Measurements from ENCODE around the gene HMGCR.
"Not testable (repeated sequence)": the region's sequence is repeated elsewhere in the genome, so short reads cannot be mapped to it uniquely, and the experiment has no call there.

HMGCR gene

DNA sequence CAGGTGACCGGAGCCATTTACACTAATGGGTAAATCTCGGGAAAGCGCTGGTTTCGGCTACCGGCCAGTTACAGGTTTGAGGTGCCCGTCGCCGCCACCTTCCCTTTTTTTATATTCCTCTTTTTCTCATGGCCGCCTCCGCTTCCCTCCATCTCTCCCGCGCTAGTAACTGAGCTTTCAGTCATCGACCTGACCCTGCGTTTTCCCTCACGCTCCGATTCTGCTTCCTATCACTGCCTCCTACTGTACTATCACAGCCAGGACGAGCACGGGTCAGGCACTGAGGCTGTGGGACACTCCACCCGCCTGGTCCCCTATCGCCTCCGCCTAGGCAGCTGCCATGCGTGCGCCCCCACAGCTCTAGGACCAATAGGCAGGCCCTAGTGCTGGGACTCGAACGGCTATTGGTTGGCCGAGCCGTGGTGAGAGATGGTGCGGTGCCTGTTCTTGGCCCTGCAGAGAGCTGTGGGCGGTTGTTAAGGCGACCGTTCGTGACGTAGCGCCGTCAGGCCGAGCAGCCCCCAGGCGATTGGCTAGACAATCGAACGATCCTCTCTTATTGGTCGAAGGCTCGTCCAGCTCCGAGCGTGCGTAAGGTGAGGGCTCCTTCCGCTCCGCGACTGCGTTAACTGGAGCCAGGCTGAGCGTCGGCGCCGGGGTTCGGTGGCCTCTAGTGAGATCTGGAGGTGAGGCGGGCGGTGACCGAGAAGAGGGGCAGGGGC is at the start of gene HMGCR:
HMGCR (plus strand) TSS at position 606 of the 722 bp plus-strand sequence. CDS start 5,386 bp downstream, outside the sequence.
- FAIRE-seq: peak; percentile 99

- not testable (repeated sequence) for FAIRE-seq
These were observed 45.2 kb upstream of the HMGCR start for GRCh38 chr5:75291844-75292243.

- FAIRE-seq: no peak
These were observed 36.9 kb upstream of the HMGCR start for GRCh38 chr5:75300084-75300483.

GRCh38 chr5:75303419-75303818 is 33.6 kb upstream of the HMGCR start:
- no peak for FAIRE-seq

GRCh38 chr5:75304486-75304885 is 32.5 kb upstream of the HMGCR start:
- FAIRE-seq: not testable (repeated sequence)

- FAIRE-seq: no peak
These were observed 30.3 kb upstream of the HMGCR start for GRCh38 chr5:75306746-75307145.

DNA sequence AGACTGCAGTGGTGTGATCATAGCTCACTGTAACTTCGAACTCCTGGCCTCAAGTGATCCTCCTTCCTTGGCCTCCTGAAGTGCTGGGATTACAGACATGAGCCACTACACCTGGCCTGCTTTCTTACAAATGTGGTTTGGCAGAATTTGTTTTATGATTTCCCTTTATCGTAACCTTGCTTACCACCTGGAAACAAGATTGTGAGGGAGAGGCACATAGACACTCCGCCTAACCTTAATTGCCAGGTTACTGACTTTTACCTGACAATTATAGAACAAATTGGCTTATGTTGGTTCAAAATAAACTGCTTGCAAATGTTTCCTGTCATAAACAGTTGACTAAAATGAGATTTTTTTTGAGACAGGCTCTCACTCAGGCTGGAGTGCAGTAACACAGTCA is 26.8 kb upstream of the HMGCR start:
- no peak for FAIRE-seq

- not testable (repeated sequence) for FAIRE-seq
These were observed 17.9 kb upstream of the HMGCR start for GRCh38 chr5:75319148-75319547.

GRCh38 chr5:75319638-75320037 is 17.4 kb upstream of the HMGCR start:
- no peak for FAIRE-seq

DNA sequence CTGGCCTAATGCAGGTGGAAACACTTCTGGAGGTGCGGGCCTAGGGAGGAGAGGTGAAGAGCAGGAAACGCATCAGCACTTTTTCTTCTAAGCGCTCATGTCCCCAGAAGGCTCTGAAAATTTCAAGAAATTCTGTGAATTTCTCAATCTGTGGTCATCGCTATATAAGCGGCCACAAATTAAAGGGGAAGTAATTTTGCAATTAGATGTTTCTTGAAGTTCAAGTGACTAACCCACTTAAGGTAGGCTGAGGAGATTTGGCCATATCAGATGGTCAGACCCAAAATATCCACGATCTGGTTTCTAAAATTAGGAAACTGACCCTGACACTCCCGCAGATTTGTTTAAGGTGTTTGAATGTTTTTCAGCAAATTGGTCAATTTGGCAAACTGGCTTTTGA is 16.6 kb upstream of the HMGCR start:
- FAIRE-seq: no peak

GRCh38 chr5:75322066-75322465 is 15.0 kb upstream of the HMGCR start:
- peak; percentile 44 for FAIRE-seq

- FAIRE-seq: no peak
These were observed 12.2 kb upstream of the HMGCR start for GRCh38 chr5:75324791-75325190.

DNA sequence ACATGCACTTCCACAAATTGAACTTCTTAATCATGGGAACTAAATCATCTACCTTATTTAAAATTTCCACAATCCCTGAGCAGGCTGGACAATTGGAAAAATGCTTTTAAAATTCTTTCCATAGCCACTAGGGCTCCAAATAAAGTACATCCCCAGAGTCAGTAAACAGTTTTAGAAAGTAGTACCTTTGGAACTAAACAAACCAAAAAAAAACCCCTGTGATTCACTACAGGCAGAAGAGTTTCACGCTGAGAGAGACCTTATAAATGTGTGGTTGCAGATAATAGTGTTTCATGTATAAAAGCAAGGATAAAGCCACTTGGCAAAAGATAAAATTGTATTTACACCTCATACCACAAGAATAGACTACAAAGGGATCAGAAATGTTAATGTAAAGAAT is 11.8 kb upstream of the HMGCR start:
- peak; percentile 94 for FAIRE-seq

DNA sequence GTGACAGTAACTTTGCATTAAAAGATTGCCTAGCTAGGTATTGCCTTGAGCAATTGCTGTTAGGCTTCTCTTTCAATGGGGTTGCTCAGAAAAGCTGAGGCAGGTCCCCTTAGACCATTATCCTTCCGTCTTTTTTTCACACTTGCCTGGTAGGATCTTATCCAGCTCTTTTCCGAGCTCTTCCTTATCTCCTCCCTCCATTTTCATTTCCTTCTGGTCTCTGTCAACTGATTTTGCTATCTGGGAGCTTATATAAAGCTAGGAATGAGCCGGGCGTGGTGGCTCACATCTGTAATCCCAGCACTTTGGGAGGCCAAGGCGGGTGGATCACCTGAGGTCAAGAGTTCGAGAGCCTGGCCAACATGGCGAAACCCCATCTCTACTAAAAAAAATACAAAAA is 6.6 kb upstream of the HMGCR start:
- no peak for FAIRE-seq

DNA sequence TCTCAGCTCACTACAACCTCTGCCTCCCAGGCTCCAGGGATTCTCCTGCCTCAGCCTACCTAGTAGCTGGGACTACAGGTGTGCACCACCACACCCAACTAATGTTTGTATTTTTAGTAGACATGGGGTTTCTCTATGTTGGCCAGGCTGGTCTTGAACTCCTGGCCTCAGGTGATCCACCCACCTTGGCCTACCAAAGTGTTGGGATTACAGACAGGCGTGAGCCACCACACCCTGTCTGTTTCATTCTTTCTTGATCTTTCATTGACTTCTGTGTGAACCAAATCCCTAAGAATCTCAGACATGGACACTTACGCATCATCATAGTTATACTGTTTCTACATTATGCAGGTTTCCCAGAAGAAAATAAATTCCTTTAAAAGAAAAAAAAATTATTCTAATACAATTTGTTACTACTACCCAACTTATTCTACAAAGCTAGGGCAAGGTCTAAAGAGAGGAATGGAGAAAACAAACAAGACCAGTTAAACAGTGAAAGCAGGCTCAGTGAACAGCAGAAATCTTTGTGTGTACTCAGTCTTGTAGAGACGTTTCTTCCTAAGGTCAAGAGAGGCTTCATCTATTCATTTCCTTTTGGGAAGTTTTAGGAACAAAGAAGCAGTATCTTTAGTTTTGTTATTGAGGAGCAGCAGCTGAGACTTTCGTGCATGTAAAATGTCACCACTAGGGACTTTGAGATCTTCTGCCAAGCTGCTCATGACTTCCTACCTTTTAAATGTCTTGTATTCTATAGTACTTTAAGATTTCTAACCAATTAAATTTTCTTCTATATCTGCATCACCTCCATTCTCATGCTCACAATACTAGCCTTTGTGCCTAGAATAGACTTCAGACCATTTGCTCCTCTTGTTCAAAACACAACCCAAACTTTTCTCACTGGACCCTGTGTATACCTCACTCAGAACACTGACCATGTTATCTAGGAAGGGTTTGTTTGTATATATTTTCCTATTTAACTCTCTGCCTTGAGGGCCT is 5.6 kb upstream of the HMGCR start:
- no peak for FAIRE-seq

- not testable (repeated sequence) for FAIRE-seq
These were observed 3.3 kb upstream of the HMGCR start for GRCh38 chr5:75333759-75334158.

DNA sequence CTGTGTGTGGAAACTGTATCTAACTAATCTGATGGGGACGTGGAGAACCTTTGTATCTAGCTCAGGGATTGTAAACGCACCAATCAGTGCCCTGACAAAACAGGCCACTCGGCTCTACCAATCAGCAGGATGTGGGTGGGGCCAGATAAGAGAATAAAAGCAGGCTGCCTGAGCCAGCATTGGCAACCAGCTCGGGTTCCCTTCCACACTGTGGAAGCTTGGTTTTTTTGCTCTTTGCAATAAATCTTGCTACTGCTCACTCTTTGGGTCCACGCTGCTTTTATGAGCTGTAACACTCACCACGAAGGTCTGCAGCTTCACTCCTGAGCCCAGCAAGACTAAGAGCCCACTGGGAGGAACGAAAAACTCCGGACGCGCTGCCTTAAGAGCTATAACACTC is 2.6 kb upstream of the HMGCR start:
- FAIRE-seq: not testable (repeated sequence)

GRCh38 chr5:75335486-75335885 is 1.5 kb upstream of the HMGCR start:
- no peak for FAIRE-seq

- no peak for FAIRE-seq
These were observed 937 bp upstream of the HMGCR start for GRCh38 chr5:75335952-75336614.

- FAIRE-seq: no peak
These were observed 474 bp downstream of the HMGCR start for GRCh38 chr5:75337366-75338021.

DNA sequence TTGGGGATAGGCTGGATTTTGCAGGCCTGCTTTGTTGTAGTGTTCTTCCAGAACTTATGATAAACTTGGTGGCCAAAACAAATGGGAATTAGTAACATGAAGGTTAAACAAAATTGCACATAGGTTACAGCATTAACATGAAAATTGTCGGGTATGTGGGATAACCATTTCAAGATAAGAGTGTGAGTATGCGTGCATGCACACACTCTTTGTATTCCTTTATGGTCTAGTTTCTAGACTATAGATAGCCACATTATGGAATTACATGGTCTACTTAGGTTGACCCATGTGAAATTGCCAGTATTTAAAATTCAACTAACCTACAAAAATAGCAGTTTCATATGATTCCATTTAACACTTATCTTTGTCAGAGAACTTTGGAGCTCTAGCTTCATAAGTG is 1.4 kb downstream of the HMGCR start:
- FAIRE-seq: no peak

DNA sequence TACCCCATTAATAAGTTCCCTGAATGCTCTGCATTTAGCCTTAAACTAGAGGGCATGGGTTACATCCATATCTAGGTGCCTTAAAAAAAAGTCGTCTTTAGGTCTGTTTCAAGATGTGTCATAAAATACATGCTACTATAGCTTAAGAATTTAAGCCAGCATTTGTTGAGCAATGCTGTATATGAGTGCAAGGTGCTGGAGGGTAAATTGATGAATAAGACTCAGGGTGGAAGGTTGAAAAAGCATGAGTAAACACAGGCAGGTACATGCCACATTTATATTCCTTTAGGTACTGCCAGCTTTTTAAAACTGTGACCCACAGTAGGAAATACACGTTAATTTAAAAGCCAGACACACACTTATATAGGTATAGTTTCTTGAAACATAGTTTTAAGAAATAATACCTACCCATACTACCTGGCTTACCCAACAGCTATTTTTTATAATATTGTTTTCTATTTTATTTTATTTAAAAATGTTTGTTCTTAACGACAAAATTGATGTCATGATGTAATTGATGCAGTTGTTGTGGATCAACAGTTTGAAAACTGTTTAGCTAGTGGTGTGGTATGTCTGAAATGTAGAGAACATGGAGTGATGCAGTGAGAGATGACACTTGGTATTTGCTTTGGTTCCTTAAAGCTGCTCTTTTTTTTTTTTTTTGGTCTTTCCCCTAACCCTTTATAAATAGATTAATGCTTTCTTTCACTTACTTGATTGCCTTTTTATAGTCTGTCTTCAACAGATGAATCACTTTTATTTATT is 3.9 kb downstream of the HMGCR start:
- peak; percentile 55 for FAIRE-seq

Measured in G401.6 (cell line).